ENCODE results near the gene GLT6D1.

DNA sequence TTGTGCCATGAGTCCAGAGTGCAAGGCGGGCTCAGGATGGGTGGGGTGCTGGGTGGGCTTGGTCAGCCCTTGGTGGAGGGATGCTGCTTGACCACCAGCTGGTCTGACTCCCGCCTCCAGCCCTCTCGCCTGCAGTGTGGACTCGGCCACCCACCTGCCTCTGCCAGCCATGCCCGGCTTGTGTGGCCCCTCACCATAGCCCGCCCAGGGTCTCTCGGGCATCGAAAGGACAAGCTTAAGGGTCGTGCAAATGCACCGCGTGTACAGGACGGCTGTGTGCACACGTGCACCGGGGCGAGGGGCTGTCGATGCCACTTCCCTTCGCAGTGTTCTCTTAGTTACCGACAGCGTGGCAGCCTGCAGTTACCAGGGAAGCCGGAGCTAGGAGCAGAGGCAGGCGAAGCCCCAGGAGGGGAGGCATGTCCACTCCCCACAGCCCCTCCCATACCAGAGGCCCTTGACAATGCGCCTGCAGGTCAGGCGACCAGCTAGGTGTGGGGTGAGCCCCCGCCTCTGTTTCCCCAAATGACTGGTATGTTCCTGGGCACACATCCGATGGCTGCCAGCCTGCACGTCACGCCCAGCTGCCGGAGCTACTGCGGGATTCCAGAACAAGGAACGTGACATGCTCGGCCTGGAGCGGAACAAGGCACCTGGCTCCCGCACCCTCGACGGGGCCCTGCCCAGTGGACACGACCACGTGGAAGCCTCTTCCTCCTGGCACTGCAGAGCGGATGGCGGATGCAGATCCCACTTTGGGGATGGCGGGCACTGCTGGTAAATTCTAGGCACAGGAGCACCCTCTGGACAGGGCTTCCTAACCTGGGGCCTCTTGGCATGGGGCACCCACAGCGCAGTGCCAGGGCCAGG lies 31.6 kb upstream of the GLT6D1 start:
- TF ChIP-seq, protein P1, sequence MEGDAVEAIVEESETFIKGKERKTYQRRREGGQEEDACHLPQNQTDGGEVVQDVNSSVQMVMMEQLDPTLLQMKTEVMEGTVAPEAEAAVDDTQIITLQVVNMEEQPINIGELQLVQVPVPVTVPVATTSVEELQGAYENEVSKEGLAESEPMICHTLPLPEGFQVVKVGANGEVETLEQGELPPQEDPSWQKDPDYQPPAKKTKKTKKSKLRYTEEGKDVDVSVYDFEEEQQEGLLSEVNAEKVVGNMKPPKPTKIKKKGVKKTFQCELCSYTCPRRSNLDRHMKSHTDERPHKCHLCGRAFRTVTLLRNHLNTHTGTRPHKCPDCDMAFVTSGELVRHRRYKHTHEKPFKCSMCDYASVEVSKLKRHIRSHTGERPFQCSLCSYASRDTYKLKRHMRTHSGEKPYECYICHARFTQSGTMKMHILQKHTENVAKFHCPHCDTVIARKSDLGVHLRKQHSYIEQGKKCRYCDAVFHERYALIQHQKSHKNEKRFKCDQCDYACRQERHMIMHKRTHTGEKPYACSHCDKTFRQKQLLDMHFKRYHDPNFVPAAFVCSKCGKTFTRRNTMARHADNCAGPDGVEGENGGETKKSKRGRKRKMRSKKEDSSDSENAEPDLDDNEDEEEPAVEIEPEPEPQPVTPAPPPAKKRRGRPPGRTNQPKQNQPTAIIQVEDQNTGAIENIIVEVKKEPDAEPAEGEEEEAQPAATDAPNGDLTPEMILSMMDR (IDR thresholded peaks at IDR 0.05), result no peak
- TF ChIP-seq POLR2AphosphoS5 (IDR thresholded peaks at IDR 0.05; ENCODE audit: low read depth, low read length) (no peak), TCF7L2 (IDR thresholded peaks at IDR 0.05; ENCODE audit: low read depth, low read length) (no peak)
- TF ChIP-seq, protein P2, sequence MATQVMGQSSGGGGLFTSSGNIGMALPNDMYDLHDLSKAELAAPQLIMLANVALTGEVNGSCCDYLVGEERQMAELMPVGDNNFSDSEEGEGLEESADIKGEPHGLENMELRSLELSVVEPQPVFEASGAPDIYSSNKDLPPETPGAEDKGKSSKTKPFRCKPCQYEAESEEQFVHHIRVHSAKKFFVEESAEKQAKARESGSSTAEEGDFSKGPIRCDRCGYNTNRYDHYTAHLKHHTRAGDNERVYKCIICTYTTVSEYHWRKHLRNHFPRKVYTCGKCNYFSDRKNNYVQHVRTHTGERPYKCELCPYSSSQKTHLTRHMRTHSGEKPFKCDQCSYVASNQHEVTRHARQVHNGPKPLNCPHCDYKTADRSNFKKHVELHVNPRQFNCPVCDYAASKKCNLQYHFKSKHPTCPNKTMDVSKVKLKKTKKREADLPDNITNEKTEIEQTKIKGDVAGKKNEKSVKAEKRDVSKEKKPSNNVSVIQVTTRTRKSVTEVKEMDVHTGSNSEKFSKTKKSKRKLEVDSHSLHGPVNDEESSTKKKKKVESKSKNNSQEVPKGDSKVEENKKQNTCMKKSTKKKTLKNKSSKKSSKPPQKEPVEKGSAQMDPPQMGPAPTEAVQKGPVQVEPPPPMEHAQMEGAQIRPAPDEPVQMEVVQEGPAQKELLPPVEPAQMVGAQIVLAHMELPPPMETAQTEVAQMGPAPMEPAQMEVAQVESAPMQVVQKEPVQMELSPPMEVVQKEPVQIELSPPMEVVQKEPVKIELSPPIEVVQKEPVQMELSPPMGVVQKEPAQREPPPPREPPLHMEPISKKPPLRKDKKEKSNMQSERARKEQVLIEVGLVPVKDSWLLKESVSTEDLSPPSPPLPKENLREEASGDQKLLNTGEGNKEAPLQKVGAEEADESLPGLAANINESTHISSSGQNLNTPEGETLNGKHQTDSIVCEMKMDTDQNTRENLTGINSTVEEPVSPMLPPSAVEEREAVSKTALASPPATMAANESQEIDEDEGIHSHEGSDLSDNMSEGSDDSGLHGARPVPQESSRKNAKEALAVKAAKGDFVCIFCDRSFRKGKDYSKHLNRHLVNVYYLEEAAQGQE (IDR thresholded peaks at IDR 0.05; ENCODE audit: insufficient read depth in 1 of 2, low read depth in 2 of 2, low read length in 1 of 2), result no peak
